GM18868 (cell line): ENCODE measurements around the gene RABAC1.

Experiments used
- ATAC-seq: cut with Tn5 transposase; IDR thresholded peaks from one replicate; pipeline ENCODE4 v1.9.1; 2021; ENCODE audit warnings: mild to moderate bottlenecking, moderate library complexity; ENCODE audit not compliant: unreplicated experiment

The RABAC1 gene

DNA sequence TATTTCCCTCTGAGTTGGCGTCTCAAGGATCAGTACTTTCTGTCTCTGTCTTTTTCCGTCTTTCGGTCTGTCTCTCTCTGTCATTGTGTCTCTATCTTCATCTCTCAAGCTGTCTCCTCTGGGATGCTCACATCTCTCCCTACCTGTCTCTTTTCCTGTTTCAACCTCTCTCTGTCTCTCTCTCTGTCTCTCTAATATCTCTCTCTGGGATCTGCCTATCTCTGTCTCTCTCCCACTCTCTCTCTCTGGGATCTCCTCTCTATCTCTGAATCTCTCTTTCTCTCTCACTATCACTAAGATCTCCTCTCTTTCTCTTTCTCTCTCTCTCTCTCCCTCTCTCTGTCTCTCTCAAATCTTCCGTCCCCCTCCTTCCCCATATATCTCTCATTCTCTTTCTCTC, 30.9 kb upstream of the RABAC1 start:
- ATAC-seq: no peak

DNA sequence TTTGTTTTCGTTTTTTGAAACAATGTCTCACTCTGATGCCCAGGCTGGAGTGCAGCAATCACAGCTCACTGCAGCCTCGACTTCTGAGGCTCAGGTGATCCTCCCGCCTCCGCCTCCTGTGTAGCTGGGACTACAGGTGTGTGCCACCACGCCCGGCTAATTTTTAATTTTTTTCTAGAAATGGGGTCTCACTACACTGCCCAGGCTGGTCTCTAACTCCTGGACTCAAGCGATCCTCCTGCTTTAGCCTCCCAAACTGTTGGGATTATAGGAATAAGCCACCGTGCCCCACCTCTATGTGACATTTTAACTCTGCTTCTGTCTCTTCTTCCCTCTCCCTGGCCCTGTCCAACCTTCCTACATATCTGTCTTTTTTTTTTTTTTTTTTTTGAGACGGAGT, 29.8 kb upstream of the RABAC1 start:
- ATAC-seq: no peak

DNA sequence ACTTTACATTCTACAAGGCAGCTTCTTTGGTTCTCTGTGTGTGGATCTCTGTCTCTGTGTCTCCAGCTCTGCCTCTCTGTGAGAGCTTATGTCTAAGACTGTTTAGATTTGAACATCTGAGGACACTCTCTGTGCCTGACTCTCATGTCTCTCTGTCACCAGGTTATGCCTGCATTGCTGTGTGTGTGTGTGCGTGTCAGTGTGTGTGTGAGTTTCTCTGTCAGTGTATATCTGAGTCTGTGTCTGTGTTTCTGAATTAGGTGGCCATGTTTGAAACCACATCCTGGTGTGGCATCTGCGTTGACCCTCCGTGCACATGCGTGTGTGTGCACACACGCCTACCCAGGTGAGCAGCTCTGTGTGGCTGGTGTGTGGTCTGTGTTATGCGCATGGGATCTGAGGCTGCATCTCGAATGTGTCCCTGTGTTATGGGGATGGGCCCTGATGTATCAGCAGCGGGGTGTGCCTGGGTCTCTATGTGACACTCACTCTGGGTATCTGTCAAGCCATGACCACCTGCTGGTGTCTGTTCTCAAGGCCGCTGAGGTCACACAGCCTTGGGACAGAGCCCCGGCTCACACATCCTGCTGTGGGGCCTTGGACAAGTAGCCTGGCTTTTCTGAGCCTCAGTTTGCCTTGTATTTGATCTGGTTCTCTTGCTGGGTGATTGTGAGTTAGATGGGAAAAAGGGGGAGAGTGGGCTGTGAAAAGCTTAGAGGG, 28.2 kb upstream of the RABAC1 start:
- no peak for ATAC-seq

DNA sequence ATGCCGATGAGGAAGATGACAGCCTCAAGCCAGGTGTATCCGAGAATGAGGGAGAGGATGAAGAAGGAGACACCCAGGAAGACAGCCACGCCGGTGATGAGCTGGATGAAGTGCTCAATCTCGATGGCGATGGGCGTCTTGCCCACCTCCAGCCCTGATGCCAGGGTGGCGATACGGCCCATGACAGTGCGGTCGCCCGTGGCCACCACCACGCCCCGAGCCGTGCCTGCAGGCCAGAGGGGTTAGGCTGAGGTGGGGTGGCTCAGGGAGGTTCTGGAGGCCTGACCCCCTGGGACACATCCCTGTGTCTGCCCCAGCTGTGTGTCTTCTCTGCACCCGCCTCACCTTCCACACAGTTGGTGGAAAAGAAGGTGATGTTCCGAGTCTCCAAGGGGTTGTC, 25.8 kb upstream of the RABAC1 start:
- ATAC-seq: no peak

DNA sequence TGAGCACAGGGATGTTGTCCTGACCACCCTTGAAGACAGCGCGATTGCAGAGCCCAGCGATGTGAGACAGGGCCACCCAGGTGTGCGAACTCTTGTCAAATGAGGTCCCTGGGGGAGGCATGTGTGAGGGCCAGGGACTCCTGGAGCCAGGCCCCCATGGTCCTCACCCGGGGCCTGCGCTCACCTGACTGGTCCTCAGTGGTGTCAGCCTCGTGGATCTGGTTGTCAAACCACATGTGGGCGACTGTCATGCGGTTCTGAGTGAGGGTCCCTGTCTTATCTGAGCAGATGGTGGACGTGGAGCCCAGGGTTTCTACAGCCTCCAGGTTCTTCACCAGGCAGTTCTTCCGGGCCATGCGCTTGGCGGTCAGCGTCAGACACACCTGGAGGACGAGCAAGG, 22.6 kb upstream of the RABAC1 start:
- no peak for ATAC-seq

DNA sequence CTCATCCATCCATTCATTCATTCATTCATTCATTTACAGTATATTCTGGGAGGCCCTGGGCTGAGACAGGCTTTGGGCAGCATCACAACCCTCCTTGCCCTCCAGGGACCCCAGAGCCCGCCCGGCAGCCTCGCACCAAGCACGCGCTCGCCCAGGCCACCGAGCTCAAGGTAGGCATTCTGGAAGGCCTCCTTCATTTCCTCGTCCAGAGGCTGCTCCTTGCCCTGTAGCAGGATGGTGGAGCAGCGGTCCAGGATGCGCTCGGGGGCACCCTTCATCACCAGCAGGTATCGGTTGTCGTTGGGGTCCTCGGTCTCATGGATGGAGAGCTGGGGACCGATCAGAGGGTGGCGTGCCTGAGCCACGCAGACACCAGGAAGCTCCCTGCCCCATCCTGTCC, 19.3 kb upstream of the RABAC1 start:
- ATAC-seq: no peak

DNA sequence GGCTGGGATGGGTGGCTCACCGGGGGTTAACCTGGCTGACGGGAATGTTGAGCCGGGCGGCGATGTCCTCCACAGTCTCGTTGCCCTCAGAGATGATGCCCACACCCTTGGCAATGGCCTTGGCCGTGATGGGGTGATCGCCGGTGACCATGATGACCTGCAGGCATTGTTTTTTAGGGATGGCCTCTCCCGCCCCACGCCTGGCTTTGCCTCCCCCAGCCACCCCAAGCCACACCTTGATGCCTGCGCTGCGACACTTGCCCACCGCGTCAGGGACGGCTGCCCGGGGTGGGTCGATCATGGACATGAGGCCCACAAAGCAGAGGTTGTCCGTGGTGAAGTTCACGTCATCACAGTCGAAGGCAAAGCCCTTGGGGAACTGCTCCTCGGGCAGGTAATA, 18.8 kb upstream of the RABAC1 start:
- ATAC-seq: no peak

DNA sequence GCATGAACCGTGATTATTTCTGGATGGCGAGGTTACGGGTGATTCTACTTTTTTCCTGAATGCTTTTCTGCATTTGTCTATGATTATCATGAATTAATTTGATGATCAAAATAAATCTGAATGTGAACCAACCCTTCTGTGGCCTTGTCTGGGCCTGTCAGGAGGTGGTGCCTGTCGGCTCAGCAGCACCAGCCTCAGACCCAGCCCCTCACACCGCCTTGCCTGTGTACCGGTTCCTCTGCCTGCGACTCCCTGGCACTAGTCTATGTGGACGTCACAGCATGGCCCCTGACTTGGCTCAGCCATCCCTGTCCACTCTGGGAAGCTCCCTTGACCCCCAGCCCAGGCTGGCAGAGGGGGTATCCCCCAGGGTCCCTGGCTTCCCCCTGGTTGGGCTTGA, 15.5 kb upstream of the RABAC1 start:
- no peak for ATAC-seq

DNA sequence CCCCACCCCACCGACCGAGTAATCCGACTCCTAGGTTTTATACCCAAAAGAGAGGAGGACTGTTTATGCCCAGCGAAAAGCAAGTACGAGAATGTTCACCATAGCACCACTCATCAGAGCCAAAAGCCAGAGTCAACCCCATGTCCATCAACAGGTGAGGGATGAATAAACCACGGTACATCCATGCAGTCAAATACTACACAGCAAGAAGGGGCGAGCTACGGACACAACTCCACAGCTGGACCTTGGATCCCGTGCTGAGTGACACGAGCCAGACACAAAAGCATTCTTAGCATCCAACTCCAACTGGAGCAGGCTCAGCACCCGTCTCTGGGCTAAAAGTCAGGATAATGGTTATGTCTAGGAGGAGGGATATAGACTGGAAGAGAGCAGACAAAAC, 12.2 kb upstream of the RABAC1 start:
- no peak for ATAC-seq

DNA sequence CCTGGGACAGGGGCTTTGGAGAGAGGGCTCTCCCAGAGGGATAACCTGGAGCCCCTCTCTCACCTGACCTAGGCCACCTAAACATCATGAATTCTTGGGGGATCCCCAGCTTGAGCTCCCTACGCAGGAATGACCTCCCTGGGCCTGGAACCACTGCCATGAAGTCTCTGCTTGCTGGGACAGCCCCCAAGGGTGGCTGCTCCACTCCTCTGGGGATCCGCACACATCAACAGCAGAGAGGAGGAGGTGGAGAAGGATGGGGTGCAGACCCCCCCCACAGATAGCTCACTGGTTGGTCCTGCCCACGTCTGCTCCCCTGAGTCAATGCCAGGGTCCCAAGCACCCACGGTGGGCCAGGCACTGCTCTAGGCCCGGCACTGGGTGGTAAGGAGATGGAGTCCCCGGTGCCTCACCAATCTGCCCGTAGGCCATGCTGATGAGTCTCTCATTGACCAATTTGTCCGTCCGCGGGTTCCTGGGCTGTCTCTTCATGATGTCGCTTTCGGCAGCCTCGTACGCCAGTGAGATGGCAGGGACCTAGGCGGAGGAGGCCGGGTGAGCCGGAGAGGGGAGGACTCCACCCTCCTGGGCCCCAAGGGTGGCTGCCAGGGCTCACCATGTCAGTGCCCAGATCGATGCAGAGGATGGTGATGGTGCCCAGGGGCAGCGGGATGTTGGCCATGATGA, 10.8 kb upstream of the RABAC1 start:
- ATAC-seq: no peak

DNA sequence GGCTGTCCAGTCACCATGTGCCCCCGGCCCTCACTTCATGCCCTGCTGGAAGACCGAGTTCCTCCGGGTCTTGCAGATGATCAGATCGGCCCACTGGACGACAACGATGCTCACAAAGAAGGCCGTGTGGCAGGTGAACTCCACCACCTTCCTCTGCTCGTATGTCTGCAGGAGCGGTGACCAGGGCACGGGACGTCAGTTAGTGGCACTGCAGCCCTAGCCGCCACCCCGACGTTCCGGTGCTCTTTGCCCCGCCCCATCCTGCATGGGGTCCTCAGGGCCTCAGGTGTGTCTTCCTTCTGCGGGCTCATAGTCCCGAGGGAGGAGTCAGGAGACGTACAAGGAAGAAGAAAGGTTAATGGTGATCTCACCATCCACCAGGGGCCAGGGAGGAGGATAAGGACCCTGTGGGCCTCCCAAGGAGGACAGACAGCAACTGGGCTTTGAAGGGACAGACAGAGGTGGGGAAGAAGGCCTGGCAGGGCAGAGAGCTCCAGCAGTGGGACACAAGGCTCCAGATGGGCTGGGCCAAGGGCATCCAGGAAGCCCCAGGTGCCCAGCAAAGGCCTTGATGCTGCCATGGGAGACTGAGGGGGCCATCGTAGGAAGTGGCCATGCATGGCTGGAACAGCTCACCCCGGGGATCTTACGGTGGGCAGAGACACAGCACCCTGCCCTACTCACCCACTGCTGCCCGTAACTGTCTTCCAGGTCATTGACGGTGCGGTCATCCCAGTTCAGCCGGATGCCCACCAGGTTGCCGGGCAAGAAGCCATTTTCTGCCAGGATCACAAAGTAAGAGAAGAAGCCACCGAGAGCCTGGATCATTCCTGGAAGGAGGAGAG, 9.9 kb upstream of the RABAC1 start:
- ATAC-seq: no peak

DNA sequence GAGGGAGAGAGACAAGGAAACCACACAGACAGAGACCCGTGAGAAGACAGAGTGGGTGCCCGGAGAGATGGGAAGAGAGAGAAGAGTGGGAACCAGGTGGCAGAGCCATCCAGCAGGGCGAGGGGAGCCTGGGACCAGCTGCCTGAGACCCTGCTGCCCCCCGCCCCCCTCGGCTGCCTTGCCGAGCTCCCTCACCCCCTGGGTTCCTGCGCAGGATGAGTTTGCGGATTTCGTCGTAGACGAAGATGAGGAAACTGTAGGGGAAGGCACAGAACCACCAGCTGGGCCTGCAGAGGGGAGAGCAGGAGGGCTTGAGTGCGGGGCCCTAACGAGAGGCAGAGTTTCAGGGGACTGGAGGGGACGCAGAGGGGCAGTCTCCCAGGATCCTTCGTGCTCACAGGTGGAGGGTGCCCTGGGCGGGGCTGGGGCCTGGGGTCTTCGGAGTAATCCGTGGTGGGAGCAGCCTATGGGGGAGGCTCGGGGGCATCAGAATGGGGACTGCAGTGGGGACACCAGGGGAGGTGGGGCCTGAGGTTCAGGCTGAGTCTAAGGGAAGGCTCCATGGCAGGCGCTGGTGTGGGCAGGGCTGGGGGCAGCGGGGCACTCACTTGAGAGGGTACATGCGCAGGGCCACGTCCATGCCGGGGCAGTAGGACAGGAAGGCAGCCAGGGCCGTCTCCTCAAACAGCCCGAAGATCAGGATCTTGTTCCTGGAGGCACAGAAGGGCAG, 8.1 kb upstream of the RABAC1 start:
- ATAC-seq: no peak

DNA sequence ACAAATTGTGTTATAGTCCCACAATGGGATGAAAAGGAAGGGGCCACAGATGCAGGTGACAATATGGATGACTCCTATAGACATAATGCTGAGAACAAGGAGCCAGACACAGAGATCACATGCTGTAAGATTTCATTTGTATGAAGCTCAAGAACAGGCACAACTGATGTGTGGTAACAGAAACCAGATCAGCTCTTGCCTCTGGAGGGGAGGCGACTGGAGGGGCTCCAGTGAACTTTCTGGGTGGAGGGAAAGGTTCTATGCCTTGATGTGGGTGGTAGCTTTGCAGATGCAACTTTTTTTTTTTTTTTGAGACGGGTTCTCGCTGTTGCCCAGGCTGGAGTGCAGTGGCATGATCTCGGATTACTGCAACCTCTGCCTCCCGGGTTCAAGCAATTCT, 6.0 kb upstream of the RABAC1 start:
- no peak for ATAC-seq

DNA sequence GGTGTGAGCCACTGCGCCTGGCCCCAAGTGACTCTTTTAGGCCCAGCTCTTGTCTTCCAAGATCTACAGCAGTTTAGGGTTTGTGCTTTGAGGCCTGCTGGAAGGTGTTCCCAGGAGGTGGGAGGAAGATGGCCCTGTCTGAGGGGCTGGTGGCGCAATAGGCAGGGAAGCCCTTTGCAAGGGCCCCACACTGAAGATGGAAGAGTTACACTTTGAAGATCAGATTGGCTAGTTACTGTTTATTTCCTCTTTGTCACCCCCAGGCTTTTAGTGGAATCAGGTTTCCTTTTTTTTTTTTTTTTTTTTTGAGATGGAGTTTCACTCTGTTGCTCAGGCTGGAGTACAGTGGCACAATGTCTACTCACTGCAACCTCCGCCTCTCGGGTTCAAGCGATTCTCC, 1.9 kb upstream of the RABAC1 start:
- no peak for ATAC-seq

DNA sequence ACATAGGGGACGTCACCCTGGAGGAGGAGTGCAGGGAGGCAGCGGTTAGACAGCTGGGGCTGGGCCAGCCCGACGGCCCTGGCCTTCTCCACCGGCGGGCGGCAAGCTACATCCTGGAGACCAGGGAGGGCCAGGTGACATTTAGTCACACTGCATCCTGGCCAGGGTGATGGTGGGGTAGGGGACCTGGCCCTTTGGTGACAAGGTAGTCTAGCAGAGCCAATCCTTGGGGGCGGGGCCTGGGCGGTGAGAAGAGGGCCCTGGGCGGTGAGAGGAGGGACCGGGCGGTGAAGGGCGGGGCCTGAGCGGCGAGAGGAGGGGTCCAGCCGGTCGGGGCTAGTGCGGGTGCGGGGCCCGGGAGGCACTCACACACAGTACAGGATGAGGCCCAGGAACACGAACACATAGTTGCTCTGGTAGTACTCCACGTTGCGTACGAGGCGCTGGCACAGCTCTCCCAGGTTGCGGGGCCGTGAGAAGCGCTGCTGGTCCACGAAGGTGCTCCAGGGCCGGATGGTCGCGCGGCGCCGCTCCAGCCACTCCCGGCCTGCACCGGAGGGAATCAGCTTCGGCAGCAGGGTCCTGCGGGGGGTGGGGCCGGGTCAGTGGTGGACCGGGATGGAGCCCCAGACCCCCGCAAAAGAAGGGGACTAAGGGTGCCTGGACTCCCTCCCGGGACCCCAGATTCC, 610 bp downstream of the RABAC1 start:
- peak; percentile 59 for ATAC-seq

DNA sequence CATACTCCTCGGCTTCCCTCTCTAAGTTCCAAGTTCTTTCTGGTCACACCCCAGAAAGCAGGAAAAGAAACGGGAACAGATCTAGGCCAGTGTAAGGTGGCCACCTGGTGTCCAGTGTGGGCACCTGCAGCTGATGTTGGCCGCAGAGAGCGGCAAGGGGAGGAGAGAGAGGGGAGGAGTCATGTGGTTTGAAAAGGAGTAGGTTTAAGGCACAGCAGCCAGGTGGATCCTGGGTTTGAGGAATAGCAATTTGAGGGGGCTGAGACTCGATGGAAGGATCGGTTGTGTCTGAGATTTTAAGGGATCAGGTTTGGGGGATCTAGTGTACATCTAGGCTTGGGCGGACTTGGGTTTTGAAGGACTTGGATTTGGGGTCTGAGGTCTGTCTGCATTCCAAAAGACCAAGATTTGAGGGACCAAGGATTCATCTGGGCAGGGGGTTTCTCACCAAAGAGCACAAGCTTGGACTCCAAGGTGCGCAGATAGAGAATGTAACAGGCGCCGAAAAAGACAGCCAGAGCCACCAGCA, 1.2 kb downstream of the RABAC1 start:
- ATAC-seq: no peak

DNA sequence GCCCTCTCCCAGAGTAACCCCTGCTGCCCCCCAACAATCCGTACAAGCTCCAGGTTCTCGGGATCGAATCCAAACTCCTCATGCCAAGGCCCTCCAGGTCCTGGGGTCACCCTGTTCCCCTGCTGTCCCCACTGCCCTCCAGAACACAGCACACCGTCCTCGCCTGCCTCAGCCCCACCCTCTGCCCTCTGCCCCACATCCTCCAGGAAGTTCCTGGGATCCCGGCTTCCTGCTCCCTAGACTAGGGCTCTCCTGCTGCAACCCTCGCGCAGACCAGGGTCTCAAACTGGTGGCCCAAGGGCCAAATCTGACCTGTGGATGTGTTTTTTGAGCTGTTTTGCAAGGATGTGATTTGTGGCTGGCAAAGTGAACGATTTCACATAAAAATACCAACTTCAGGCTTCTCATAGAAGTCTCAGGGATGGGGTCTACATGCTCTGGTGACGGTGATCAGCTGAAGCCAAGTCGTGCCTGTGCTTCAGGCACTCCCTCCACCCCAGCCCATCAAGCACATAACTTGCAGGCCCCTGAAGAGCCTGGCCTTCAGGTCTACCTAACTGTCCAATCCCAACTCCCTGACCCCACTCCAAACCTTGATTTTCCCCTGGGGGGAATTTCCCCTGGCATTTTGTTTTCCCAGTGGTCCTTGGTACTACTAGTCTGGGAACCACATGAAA, 1.8 kb downstream of the RABAC1 start:
- no peak for ATAC-seq

DNA sequence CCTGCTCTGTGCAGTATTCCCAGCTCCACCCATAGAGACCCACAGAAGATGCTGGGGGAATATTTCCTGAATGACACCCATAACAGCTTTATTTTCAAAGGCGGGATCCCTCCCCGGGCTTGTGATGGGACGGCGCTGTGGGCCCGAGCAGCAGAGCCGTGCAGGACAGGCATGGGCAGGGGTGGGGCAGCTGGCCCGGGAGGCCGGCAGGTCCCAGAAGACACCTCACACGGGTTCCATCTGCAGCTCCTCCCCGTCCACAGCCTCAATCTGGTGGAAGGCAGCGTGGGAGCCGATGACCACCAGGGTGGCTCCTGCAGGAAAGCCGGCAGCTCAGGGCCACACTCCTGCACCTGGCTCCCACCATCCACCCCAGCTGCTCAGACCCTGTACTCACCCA, 2.5 kb downstream of the RABAC1 start:
- no peak for ATAC-seq

DNA sequence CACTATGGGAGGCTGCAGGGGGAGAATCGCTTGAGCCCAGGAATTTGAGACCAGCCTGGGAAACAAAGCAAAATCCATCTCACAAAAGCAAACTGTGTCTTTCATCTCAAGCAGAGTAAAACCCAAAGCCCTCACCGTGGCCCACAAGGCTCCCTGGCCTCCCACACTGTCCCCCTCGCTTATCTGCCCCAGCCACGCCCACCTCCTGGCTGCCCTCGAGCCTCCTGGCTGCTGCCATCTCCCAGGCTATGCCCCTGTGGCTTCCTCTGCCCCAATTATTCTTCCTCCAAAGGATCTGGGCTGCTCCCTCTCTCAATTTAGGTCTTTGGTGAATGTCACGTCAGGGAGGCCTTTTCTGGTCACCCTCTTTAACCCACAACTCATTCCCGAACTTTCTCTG, 3.6 kb downstream of the RABAC1 start:
- ATAC-seq: no peak

DNA sequence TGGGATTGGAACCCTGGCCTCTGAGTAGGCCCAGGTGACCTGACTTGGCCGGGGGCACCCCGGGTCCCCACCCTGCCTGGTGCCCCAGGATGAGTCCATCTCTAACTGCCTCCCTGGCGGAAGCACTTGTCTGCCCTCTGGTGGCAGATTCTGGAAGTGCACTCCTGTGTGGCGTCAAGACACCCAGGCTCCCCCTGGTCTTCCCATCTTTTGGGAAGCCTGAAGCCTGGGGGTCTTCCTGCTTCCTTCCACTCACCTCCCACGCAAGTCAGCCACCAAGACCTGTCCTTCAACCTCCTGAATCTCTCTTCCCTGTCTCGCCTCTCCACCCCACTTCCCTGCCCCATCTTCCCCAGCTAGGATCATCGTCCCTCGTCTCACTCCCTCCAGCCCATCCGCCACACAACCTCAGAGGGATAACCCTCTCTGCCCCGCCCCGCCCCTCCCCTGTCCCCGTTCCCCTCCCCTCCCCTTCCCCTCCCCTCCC, 7.4 kb downstream of the RABAC1 start:
- ATAC-seq: no peak
